Adipocyte (in vitro differentiated cells): Measurements from ENCODE around the gene ZMIZ1.
A peak's percentile ranks its signal among the peaks of the same experiment; 100 is the strongest.

Source experiments
- DNase-seq: peaks from one replicate; pipeline ENCODE4 v3.0.0-alpha.2; 2015; ENCODE audit warnings: low read depth
- H3K27me3 ChIP-seq: replicated peaks from 2 replicates; pipeline ENCODE4 v1.7.0; 2013; ENCODE audit warnings: mild to moderate bottlenecking, low read length, moderate library complexity; ENCODE audit not compliant: control insufficient read depth, insufficient read depth
- H3K36me3 ChIP-seq: 2 replicates; pipeline ENCODE4 v1.7.0; 2013; ENCODE audit warnings: low read length, mild to moderate bottlenecking, moderate library complexity; ENCODE audit not compliant: control insufficient read depth, insufficient read depth, severe bottlenecking
- H3K4me1 ChIP-seq: 2 replicates; pipeline ENCODE4 v1.7.0; 2013; ENCODE audit warnings: mild to moderate bottlenecking, low read length, moderate library complexity; ENCODE audit not compliant: control insufficient read depth, insufficient read depth
- H3K4me3 ChIP-seq: 2 replicates; pipeline ENCODE4 v1.7.0; 2013; ENCODE audit warnings: mild to moderate bottlenecking, low read length, moderate library complexity
- H3K9ac ChIP-seq: 2 replicates; pipeline ENCODE4 v1.7.0; 2013; ENCODE audit warnings: mild to moderate bottlenecking, low read length, moderate library complexity
- H3K9me3 ChIP-seq: 2 replicates; pipeline ENCODE4 v1.7.0; 2013; ENCODE audit warnings: mild to moderate bottlenecking, low read length, moderate library complexity; ENCODE audit not compliant: control insufficient read depth

The ZMIZ1 gene

DNA sequence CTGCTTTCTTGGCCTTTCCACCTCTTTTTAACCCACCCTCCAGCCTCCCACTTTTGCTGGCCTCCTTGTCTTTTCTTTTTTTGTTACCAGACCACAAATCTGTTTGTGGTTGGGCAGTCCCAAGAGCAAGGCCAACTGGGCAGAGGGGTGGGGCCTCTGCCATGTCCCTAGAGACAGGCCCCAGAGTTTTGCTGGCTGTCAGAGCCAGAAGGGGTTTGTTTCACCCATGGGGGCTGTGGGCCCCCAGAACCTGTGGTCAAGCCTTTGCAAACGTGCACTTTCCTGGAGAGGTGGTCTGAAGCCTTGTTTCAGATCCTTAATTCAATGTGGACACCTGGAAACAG lies 10.3 kb downstream of the ZMIZ1 start:
- Histone ChIP-seq H3K9me3 (no peaks in the 10 kb centered on the region), H3K4me3 (peak overlapping the region; percentile 34), H3K36me3 (peaks cover 7% of the 10 kb centered on the region), H3K27me3 (no peaks in the 10 kb centered on the region), H3K9ac (peak overlapping the region; percentile 45), H3K4me1 (peaks cover 100% of the 10 kb centered on the region)
- DNase-seq = peak; percentile 21

DNA sequence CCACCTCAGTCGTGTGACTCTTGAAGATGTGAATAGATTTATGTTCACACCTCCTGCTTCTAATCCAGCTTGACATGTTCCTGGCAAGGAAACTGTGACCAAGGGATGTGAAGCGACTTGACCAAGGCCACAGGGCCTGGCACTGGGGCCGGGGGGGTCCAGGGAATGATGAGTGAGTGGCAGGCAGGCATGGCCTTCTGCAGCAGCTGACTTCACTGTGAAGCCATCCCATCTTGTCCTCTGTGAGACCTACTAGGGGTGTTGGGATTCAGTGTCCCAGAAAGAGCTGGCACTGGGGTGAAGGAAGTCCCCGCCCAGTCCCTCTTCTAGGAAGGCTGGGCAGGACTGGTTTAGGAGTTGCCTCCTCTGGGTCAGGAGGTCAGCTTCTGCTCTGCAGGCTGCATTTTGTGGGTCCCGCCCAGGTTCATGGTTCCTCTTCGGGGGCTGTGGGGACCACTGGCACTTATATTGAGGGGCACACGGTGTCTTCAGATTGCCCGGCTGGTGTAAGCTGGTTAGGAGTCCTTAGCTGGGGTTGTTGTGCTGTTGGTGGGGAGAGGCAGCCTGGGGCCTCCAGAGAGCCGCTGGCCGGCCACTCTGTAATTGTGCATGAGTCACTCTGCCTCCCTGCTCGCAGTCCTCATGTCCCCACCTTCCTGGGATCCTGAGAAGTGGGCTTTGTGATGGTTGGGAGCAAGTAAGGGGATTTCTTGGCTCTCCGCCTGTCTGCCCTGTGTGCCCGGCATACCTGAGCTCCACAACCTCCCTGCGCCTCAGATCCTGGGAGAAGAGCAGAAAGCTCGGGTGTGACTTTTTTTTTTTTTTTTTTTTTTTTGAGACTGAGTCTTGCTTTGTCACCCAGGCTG lies 11.0 kb downstream of the ZMIZ1 start:
- H3K27me3 ChIP-seq = no peaks in the 10 kb centered on the region
- H3K9me3 ChIP-seq = no peaks in the 10 kb centered on the region
- DNase-seq = peak; percentile 79
- peaks cover 99% of the 10 kb centered on the region for H3K4me1 ChIP-seq
- peak overlapping the region; percentile 63 for H3K9ac ChIP-seq
- H3K4me3 ChIP-seq = peak overlapping the region; percentile 34
- H3K36me3 ChIP-seq = peaks cover 7% of the 10 kb centered on the region

DNA sequence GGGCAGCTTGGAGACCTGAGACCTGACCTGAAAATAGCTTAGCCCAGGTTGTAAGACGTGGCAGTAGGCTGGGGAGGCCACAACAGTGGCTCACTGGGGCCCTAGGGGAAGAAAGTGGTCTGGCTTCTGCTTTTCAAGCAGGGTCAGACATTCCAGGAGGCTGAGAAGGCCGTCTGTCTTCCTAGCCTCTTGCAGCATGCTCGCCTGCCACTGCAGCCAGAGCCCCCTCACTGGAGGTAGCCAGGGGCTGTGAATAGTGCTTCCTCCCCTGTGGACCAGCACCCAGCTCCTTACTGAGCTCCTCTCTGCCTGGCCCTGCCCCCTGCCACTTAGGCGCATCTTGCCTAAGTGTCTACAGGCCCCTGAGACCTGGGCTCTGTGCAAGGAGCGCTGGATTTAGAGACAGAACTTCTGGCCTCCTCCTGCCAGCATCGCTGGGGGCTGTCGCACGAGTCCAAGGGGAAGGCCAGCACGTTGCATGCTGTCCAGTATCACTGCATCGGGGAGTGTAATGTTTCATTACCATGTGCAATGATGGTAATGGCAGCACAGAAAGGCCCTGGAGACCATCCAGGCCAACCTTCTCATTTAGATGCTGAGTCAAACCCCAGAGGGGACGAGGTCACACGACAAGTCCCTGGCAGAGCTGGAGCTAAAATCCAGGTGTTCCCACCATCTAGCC lies 12.7 kb downstream of the ZMIZ1 start:
- DNase-seq = peak; percentile 86
- Histone ChIP-seq H3K4me3 (peak overlapping the region; percentile 29), H3K27me3 (no peaks in the 10 kb centered on the region), H3K36me3 (peaks cover 13% of the 10 kb centered on the region), H3K9ac (peak overlapping the region; percentile 63), H3K9me3 (no peaks in the 10 kb centered on the region), H3K4me1 (peaks cover 81% of the 10 kb centered on the region)

DNA sequence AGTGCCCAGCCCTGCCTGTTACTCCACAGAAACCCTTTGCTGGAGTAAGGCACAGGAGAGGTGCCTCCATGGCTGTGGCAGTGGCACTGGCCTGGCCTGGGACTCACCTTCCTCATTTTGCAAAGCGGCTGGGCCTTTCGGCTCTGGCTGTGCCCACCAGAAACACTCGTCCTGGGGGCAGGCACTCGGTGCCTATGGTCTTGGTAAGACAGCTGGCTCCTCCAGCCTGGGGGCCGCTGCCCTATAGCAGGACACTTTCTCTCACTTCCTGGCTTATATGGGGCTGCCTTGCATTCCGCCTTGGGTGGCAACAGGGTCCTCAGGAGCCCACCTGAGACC lies 13.2 kb downstream of the ZMIZ1 start:
- Histone ChIP-seq H3K36me3 (peaks cover 13% of the 10 kb centered on the region), H3K9me3 (no peaks in the 10 kb centered on the region)

DNA sequence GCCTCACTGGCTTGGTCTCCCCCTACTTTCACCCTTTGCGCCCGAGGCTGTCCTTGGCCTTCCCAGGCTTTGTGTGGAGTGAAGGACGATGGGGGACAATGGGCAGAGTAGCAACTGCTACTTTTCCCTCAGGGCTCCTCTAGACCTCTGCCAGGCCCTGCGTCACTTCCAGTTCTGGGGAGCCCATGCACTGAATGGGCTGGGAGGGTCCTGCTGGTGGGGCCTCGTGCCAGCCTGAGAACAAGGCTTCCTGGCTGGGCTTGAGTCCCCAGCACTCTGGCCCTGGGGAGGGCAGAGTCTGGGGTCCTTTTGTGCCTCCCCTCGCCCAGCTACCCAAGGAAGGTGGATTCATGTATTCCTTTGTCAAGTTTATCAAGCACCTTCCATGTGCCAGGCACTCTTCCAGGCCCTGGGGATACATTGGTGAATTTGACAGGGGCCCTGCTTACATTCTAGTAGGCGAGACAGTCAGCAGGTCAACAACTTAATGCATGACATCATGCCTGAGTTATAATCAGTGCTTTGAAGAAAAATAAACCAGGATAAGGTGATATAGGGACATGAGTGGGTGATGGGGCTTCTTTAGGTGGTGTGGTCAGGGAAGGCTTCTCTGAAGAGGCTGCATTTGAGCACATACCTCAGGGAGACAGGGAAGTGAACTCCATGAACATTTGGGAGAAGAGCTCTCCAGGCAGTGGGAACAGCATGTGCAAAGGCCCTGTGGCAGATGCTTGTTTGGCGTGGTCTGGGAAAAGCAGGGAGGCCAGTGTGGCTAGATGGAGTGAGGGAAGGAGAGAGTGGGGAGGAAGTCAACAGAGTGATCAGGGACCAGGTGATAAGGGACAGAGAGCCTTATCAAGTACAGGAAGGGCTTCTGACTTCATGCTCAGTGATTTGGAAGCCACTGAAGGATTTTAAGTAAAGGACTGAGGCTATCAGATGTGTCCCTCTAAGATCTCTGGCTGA lies 14.1 kb downstream of the ZMIZ1 start:
- no peak for DNase-seq
- H3K27me3 ChIP-seq = no peaks in the 10 kb centered on the region
- peaks cover 8% of the 10 kb centered on the region for H3K36me3 ChIP-seq
- H3K4me3 ChIP-seq = no peak overlapping the region
- H3K9ac ChIP-seq = no peak overlapping the region
- H3K9me3 ChIP-seq = no peaks in the 10 kb centered on the region
- H3K4me1 ChIP-seq = peaks cover 74% of the 10 kb centered on the region

More for the DNA sequence above, 13.2 kb downstream of the ZMIZ1 start:
- peaks cover 76% of the 10 kb centered on the region for H3K4me1 ChIP-seq
- no peak for DNase-seq
- peak overlapping the region; percentile 32 for H3K9ac ChIP-seq
- no peak overlapping the region for H3K4me3 ChIP-seq
- H3K27me3 ChIP-seq = no peaks in the 10 kb centered on the region

DNA sequence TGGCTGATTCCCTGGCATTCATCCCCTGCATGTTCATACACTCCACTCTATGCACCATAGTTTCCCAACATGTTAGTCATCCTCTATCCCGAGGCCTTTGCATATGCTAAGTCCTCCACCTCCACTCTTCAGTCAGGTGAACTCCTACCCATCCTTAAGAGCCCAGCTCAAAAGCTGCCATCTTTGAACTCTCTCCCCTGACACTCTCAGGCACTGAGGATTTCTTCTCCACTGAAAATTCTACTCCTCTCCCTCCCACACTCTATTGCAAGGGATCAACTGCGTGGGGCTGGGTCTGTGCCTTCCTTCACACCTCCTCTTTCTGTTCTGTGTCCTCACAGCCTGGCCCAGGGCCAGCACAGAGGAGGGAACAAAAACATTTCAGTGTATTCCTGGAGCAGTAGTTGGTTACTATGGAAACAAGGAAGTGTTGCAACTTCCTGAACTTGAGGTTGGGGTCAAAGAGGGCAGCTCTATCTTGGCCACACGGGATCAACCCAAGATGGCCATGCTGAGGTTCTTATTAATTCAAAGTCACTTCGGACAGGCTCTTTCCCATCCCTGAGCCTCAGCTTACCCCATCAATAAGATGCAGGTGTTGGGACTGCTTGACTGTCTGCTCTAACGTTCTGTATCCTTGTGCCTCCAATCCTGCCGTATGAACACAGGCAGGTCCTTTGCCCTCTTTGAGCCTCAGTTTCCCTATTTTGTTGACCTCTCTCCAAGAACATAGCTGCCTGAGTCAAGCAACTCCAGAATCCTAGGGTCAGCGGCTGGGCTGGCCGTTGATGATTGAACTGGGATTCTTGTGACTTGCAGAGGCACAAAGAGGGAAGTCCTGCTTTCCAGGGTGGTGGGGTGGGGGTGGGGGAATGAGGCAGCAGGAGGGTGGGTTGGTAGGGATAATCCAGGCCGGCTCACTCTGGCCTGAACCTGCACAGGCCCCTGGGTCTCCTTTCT lies 15.5 kb downstream of the ZMIZ1 start:
- no peaks in the 10 kb centered on the region for H3K27me3 ChIP-seq
- H3K9me3 ChIP-seq = no peaks in the 10 kb centered on the region
- peak overlapping the region; percentile 9 for H3K9ac ChIP-seq
- DNase-seq = peak; percentile 78
- peaks cover 12% of the 10 kb centered on the region for H3K36me3 ChIP-seq
- no peak overlapping the region for H3K4me3 ChIP-seq
- H3K4me1 ChIP-seq = peaks cover 69% of the 10 kb centered on the region

DNA sequence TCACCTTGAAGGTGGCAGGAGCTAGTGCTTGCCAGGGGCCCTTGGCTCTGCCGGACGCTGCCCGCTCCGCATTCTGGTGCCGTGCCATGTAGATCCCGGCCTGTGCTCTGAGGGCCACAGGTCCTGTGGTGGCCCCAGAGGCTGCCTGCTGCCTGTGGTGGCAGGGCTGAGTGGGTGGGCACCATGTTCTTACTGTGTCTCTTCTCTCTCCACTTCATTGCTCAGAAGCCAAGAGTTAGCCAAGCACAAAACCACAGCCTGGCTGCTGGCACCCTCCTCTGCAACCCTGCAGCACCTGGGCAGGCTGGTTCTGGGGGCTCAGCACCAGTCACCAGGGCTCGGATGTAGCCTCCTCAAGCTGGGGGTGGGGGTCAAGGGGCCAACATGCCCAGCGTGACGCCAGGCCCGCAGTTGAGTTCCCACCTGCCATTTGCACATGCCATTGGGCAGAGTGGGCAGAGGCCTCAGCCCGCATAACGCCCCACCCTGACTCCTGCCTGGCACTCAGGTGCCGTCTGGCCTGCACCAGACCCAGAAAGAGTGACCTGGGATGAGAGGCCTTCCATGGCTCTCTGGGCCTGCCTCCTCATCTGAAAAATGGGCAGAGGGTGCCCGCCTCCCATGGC lies 16.3 kb downstream of the ZMIZ1 start:
- H3K9me3 ChIP-seq = no peaks in the 10 kb centered on the region
- no peak overlapping the region for H3K4me3 ChIP-seq
- peaks cover 65% of the 10 kb centered on the region for H3K4me1 ChIP-seq
- H3K36me3 ChIP-seq = peaks cover 12% of the 10 kb centered on the region
- no peak overlapping the region for H3K9ac ChIP-seq
- no peaks in the 10 kb centered on the region for H3K27me3 ChIP-seq
- no peak for DNase-seq

DNA sequence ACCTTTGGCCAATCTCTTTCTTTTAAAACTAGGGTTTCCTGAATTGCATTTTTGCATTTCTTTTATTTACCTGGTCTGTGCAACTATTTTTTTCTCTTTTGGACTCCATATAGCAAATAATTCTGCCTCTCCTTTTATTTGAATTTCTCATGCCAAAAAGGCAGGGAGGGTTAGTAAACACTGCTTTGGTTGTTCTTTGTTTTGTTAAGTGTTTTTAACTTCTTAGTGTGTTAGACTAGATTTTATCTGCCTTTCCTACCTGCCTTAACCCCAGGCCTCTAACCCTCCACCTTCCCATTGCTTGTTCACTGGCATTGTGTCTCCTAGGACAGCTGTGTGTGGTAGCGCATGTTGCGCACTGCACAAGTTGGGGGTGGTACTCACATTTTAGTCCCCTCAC lies 18.1 kb downstream of the ZMIZ1 start:
- no peak overlapping the region for H3K9ac ChIP-seq
- H3K4me1 ChIP-seq = peaks cover 58% of the 10 kb centered on the region
- H3K27me3 ChIP-seq = no peaks in the 10 kb centered on the region
- no peaks in the 10 kb centered on the region for H3K9me3 ChIP-seq
- no peak overlapping the region for H3K4me3 ChIP-seq
- DNase-seq = no peak
- peaks cover 15% of the 10 kb centered on the region for H3K36me3 ChIP-seq

DNA sequence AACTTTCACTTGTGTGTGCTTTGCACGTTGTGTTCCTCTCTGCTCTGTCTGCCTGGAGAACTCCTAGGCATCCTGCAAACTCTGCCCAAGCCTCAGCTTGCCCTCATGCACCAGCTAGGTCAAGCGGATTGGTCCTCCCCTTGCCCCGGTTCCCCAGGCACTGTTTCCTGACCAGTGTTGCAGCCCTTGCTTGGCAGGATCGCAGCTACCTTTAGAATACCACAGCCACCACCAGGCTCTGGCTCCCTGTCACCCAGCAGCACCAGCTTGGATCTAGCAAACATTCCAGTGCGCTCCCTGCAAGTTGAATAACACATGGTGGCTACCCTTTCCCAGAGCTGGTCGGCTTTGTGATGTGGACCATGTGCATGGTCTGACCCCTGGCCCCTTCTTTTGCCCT lies 19.0 kb downstream of the ZMIZ1 start:
- peaks cover 52% of the 10 kb centered on the region for H3K4me1 ChIP-seq
- H3K9ac ChIP-seq = no peak overlapping the region
- peaks cover 15% of the 10 kb centered on the region for H3K36me3 ChIP-seq
- no peak overlapping the region for H3K4me3 ChIP-seq
- H3K9me3 ChIP-seq = no peaks in the 10 kb centered on the region
- DNase-seq = no peak
- H3K27me3 ChIP-seq = no peaks in the 10 kb centered on the region

DNA sequence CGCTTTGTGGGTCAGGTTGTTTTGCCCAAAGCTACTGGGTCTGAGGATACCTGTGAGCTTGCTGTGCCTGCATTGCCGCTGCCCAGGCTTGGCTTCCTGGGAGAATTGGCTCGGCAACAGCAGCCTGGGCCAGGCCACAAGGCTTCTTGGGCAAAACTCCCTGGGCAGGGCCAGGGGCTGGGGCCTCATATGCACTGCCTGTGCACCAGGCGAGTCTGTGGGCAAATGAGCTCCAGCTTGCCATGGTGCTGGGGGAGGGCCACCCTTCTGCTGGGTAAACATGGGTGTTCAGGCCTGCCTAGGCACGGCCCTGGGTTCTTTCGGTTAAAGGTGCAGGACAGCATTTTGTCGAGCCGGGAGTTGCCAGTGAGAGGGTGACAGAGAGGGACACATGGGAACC lies 19.4 kb downstream of the ZMIZ1 start:
- DNase-seq = no peak
- H3K4me3 ChIP-seq = no peak overlapping the region
- H3K9me3 ChIP-seq = no peaks in the 10 kb centered on the region
- no peaks in the 10 kb centered on the region for H3K27me3 ChIP-seq
- H3K4me1 ChIP-seq = peaks cover 50% of the 10 kb centered on the region
- H3K36me3 ChIP-seq = peaks cover 15% of the 10 kb centered on the region
- H3K9ac ChIP-seq = no peak overlapping the region
